GM12878 (cell line): ENCODE data around the gene SYNJ2. TPM values are rescaled to one million over a fixed set of nuclear protein-coding genes. Genes with fewer than 3 reads are reported as not detected.

Experiments
- ATAC-seq: fragments of 200-7000 bp; cut with Tn5 transposase; 3 replicates; pipeline ENCODE4 v1.9.1; 2020; ENCODE audit warnings: mild to moderate bottlenecking, moderate library complexity
- BruUV-seq: library from RNA; stranded (reverse); fragments of 400-500 nt; replicated peaks from 2 replicates; lab custom pipeline; 2021; lab: Mats Ljungman, UMichigan
- CTCF ChIA-PET: fragments of 300-600 bp; sonication (Branson Sonifier 250); formaldehyde crosslinking; extraction: SDS; loops from one replicate; lab custom pipeline; 2021; ENCODE audit warnings: inconsistent platforms; lab: Yijun Ruan, JAX
- POLR2A ChIA-PET: fragments of 350-600 bp; formaldehyde crosslinking; extraction: SDS; loops from one replicate; lab custom pipeline; 2021; ENCODE audit warnings: inconsistent platforms; lab: Charles Lee
- RAD21 ChIA-PET: fragments of 300-600 bp; sonication (Branson Sonifier 250); formaldehyde crosslinking; loops from one replicate; lab custom pipeline; 2023; ENCODE audit warnings: antibody characterized with exemption; ENCODE audit not compliant: unreplicated experiment; lab: Charles Lee
- SMC1A ChIA-PET: fragments of 300-600 bp; sonication (Branson Sonifier 250); formaldehyde crosslinking; loops from one replicate; lab custom pipeline; 2023; ENCODE audit not compliant: unreplicated experiment, uncharacterized antibody; lab: Charles Lee
- DNase-seq: peaks from one replicate; pipeline ENCODE4 v3.0.0-alpha.2; 2011; ENCODE audit warnings: low read depth, low spot score
- FAIRE-seq: peaks from 3 replicates; lab custom pipeline; 2011; peaks lifted over from hg19 to GRCh38; lab: Jason Lieb, UNC
- H2AFZ ChIP-seq: 2 replicates; pipeline ENCODE4 v1.6.0; 2011; ENCODE audit warnings: low read depth, low read length, control low read depth; ENCODE audit not compliant: control insufficient read depth
- H3K27ac ChIP-seq: 2 replicates; pipeline ENCODE4 v1.5.1; 2011; ENCODE audit warnings: control low read depth; ENCODE audit not compliant: control insufficient read depth, insufficient read depth
- H3K27me3 ChIP-seq, 2 experiments: replicated peaks in 1 of 2; 2 replicates each; pipeline versions ENCODE4 v1.6.0 to v1.6.1; 2011; ENCODE audit warnings: low read length in 1 of 2; ENCODE audit not compliant: control insufficient read depth in 2 of 2, insufficient read depth in 2 of 2
- H3K36me3 ChIP-seq, 2 experiments: 2 replicates each; pipeline ENCODE4 v1.5.1; 2011; ENCODE audit warnings: low read length in 1 of 2; ENCODE audit not compliant: control insufficient read depth in 2 of 2, insufficient read depth in 2 of 2
- H3K4me1 ChIP-seq: 2 replicates; pipeline ENCODE4 v1.6.1; 2011; ENCODE audit warnings: mild to moderate bottlenecking, low read length, moderate library complexity, mixed read lengths; ENCODE audit not compliant: control insufficient read depth, insufficient read depth
- H3K4me2 ChIP-seq: 2 replicates; pipeline ENCODE4 v1.6.0; 2011; ENCODE audit warnings: control low read depth; ENCODE audit not compliant: control insufficient read depth, insufficient read depth
- H3K4me3 ChIP-seq: fragments of 200-600 bp; sonication (generic); 2 replicates; pipeline ENCODE4 v1.5.1; 2016
- H3K79me2 ChIP-seq: 2 replicates; pipeline ENCODE4 v1.6.0; 2011; ENCODE audit warnings: low read length; ENCODE audit not compliant: control insufficient read depth, insufficient read depth
- H3K9ac ChIP-seq: 2 replicates; pipeline ENCODE4 v1.8.0; 2011; ENCODE audit warnings: low read length, control low read depth, mixed read lengths; ENCODE audit not compliant: control insufficient read depth, insufficient read depth
- H3K9me3 ChIP-seq: replicated peaks from 3 replicates; pipeline ENCODE4 v1.5.1; 2011; ENCODE audit warnings: mild to moderate bottlenecking, low read length; ENCODE audit not compliant: control insufficient read depth, insufficient read depth
- H4K20me1 ChIP-seq: 2 replicates; pipeline ENCODE4 v1.6.0; 2011; ENCODE audit not compliant: control insufficient read depth, insufficient read depth
- EP300 ChIP-seq, 2 experiments: fragments of 150-350 bp in 1 of 2; IDR thresholded peaks; 2 replicates each; pipeline ENCODE4 v1.6.1; 2011 to 2012; ENCODE audit warnings: low read depth in 2 of 2, low read length in 2 of 2, borderline replicate concordance in 1 of 2, improper control_type of control experiment in 1 of 2, inconsistent platforms in 1 of 2; ENCODE audit not compliant: control insufficient read depth in 1 of 2
- ETV6 ChIP-seq, 2 experiments: fragments of 450-650 bp in 1 of 2; IDR thresholded peaks in 1 of 2; conservative IDR thresholded peaks in 1 of 2; 2 replicates each; pipeline ENCODE4 v1.6.1; 2014; ENCODE audit warnings: antibody characterized with exemption in 1 of 2, borderline replicate concordance in 1 of 2, low read depth in 1 of 2, mild to moderate bottlenecking in 1 of 2, moderate library complexity in 1 of 2
- HDAC6 ChIP-seq: fragments of 200-600 bp; sonication (generic); IDR thresholded peaks from one replicate; pipeline ENCODE4 v1.8.0; 2017; ENCODE audit warnings: antibody characterized with exemption; ENCODE audit not compliant: unreplicated experiment
- JUNB ChIP-seq: IDR thresholded peaks from 2 replicates; pipeline ENCODE4 v1.6.1; 2016; ENCODE audit warnings: antibody characterized with exemption, mild to moderate bottlenecking
- NRF1 ChIP-seq: conservative IDR thresholded peaks from 2 replicates; pipeline ENCODE4 v1.6.1; 2011; ENCODE audit warnings: mild to moderate bottlenecking, low read depth, low read length, improper control_type of control experiment
- RELA ChIP-seq: fragments of 450-650 bp; IDR thresholded peaks from 2 replicates; pipeline ENCODE4 v1.8.0; 2014; ENCODE audit warnings: borderline replicate concordance; ENCODE audit not compliant: partially characterized antibody
- SMAD1 ChIP-seq: fragments of 450-650 bp; IDR thresholded peaks from 2 replicates; pipeline ENCODE4 v1.6.1; 2018; ENCODE audit warnings: mild to moderate bottlenecking, low read depth; ENCODE audit not compliant: partially characterized antibody
- SMARCA5 ChIP-seq: fragments of 450-650 bp; IDR thresholded peaks from 2 replicates; pipeline ENCODE4 v1.6.1; 2017; ENCODE audit warnings: mild to moderate bottlenecking
- SP1 ChIP-seq: IDR thresholded peaks from one replicate; pipeline ENCODE4 v1.6.1; 2011; ENCODE audit warnings: low read depth, low read length
- TARDBP ChIP-seq: IDR thresholded peaks from 2 replicates; pipeline ENCODE4 v1.6.1; 2016; ENCODE audit warnings: borderline replicate concordance
- TBL1XR1 ChIP-seq: IDR thresholded peaks from 2 replicates; pipeline ENCODE4 v1.6.1; 2012; ENCODE audit warnings: low read depth, low read length, improper control_type of control experiment
- whole genome bisulfite sequencing: methylation state at CpG from one replicate; pipeline ENCODE4 v1.1.6; 2016; ENCODE audit warnings: low lambda C conversion rate; ENCODE audit not compliant: insufficient replicate concordance, insufficient coverage; ENCODE audit errors: missing lambda C conversion rate; 5-methylcytosine and 5-hydroxymethylcytosine counted together
- in situ Hi-C: fragments of 300-500 bp; cut with MboI; formaldehyde crosslinking; loops from 9 replicates; pipeline ENCODE4 v1.14.3; 2018; ENCODE audit warnings: mixed read lengths
- intact Hi-C: fragments of 100-400 bp; cut with micrococcal nuclease; formaldehyde crosslinking; loops from one replicate; pipeline ENCODE4 v1.14.2; 2022; ENCODE audit not compliant: unreplicated experiment
- polyA plus RNA-seq, 11 experiments: library from polyadenylated mRNA; depleted of rRNA in 4 of 11; unstranded in 6 of 11; stranded (reverse) in 5 of 11; fragments of >200 nt; fragmentation: Nextera tagmentation in 4 of 11; fragmentation: Illumina TruSeq in 1 of 11; extraction: Ambion mirVana in 4 of 11; extraction: Trizol in 1 of 11; gene quantifications; 1 replicate in 1 of 11; 2 replicates in 10 of 11; pipeline versions ENCODE4 v1.2.1 to v1.2.3, GENCODE V29; 2011 to 2016; ENCODE audit warnings: inconsistent platforms in 2 of 11, missing spikeins in 2 of 11, low read depth in 1 of 11
- total RNA-seq, 4 experiments: library from RNA; depleted of rRNA in 3 of 4; stranded (reverse); fragments of >200 nt in 3 of 4; fragmentation: Illumina TruSeq in 1 of 4; extraction: Trizol in 1 of 4; gene quantifications; 2 replicates each; pipeline versions ENCODE4 v1.2.1 to v1.2.3, GENCODE V29; 2013 to 2021
- TF ChIP-seq, protein P1 (sequence below): IDR thresholded peaks from 2 replicates; pipeline ENCODE4 v1.6.1; 2012; ENCODE audit warnings: improper control_type of control experiment, low read depth, low read length; ENCODE audit not compliant: insufficient replicate concordance
- TF ChIP-seq, protein P2 (sequence below), 3 experiments: IDR thresholded peaks in 2 of 3; conservative IDR thresholded peaks in 1 of 3; 2 replicates each; pipeline ENCODE4 v1.5.1; 2011; ENCODE audit warnings: low read depth in 3 of 3, low read length in 3 of 3, mild to moderate bottlenecking in 3 of 3, control low read depth in 2 of 3, moderate library complexity in 2 of 3, inconsistent platforms in 1 of 3, mixed read lengths in 1 of 3; ENCODE audit not compliant: control insufficient read depth in 2 of 3, insufficient read depth in 1 of 3; ENCODE audit errors: extremely low read depth in 1 of 3
- TF ChIP-seq, protein P3 (sequence below): fragments of 450-650 bp; formaldehyde crosslinking; IDR thresholded peaks from 2 replicates; pipeline ENCODE4 v1.4.0; 2022; ENCODE audit warnings: mild to moderate bottlenecking, moderate library complexity

Gene SYNJ2
- total and polyA plus RNA-seq, 10 of the 15 experiments (the other 5 are each of a cell fraction or from before 2014, with no cell fraction given), result 0.11 to 1.8 (median 0.57) TPM

DNA sequence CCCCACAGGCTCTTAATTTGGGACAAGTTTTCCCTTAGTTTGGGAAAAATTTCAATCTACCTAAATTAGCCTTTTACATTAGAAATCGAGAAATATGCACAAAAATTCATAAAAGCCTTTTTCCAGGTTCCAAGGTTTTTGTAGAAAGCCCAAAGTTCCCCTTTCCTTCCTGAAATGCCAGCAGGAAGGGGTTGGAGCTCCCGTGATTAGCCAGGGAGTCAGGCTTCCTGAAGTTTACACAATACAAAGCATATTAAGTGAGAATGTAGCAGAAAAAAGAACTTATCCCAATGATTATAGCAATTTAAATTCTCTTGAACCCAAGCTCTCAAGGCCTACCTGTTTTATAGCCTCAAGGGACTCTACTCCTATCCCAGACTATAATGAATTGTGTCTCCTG lies 39.1 kb downstream of the SYNJ2 start:
- ChIA-PET CTCF (interaction anchor here (1.2 kb wide), 1 partner anchor 10 kb away, joined by 4 read pairs; no protein-coding TSS in a partner anchor), POLR2A (no interaction called here), SMC1A (interaction anchor here (0.8 kb wide), 1 partner anchor 10 kb away, joined by 3 read pairs; no protein-coding TSS in a partner anchor), RAD21 (no interaction called here)
- Histone ChIP-seq H3K4me2 (no peak overlapping the region), H3K36me3 (no peaks in the 10 kb centered on the region; a peak in 1 of 4 replicates), H4K20me1 (no peaks in the 10 kb centered on the region; the same call in 1 of the 2 replicates), H3K9ac (no peak overlapping the region), H3K9me3 (no peaks in the 10 kb centered on the region), H3K27ac (no peak overlapping the region), H2AFZ (no peak overlapping the region), H3K4me1 (no peaks in the 10 kb centered on the region; the same call in 1 of the 2 replicates), H3K27me3 (no peaks in the 10 kb centered on the region), H3K79me2 (no peaks in the 10 kb centered on the region), H3K4me3 (no peak overlapping the region)
- ATAC-seq, result no peak
- FAIRE-seq, result no peak
- in situ Hi-C loops (no loop called here), intact Hi-C loops (no loop called here)
- TF ChIP-seq NRF1, result no peak
- TF ChIP-seq, protein P1, sequence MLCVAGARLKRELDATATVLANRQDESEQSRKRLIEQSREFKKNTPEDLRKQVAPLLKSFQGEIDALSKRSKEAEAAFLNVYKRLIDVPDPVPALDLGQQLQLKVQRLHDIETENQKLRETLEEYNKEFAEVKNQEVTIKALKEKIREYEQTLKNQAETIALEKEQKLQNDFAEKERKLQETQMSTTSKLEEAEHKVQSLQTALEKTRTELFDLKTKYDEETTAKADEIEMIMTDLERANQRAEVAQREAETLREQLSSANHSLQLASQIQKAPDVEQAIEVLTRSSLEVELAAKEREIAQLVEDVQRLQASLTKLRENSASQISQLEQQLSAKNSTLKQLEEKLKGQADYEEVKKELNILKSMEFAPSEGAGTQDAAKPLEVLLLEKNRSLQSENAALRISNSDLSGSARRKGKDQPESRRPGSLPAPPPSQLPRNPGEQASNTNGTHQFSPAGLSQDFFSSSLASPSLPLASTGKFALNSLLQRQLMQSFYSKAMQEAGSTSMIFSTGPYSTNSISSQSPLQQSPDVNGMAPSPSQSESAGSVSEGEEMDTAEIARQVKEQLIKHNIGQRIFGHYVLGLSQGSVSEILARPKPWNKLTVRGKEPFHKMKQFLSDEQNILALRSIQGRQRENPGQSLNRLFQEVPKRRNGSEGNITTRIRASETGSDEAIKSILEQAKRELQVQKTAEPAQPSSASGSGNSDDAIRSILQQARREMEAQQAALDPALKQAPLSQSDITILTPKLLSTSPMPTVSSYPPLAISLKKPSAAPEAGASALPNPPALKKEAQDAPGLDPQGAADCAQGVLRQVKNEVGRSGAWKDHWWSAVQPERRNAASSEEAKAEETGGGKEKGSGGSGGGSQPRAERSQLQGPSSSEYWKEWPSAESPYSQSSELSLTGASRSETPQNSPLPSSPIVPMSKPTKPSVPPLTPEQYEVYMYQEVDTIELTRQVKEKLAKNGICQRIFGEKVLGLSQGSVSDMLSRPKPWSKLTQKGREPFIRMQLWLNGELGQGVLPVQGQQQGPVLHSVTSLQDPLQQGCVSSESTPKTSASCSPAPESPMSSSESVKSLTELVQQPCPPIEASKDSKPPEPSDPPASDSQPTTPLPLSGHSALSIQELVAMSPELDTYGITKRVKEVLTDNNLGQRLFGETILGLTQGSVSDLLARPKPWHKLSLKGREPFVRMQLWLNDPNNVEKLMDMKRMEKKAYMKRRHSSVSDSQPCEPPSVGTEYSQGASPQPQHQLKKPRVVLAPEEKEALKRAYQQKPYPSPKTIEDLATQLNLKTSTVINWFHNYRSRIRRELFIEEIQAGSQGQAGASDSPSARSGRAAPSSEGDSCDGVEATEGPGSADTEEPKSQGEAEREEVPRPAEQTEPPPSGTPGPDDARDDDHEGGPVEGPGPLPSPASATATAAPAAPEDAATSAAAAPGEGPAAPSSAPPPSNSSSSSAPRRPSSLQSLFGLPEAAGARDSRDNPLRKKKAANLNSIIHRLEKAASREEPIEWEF, result no peak
- TF ChIP-seq, protein P2, sequence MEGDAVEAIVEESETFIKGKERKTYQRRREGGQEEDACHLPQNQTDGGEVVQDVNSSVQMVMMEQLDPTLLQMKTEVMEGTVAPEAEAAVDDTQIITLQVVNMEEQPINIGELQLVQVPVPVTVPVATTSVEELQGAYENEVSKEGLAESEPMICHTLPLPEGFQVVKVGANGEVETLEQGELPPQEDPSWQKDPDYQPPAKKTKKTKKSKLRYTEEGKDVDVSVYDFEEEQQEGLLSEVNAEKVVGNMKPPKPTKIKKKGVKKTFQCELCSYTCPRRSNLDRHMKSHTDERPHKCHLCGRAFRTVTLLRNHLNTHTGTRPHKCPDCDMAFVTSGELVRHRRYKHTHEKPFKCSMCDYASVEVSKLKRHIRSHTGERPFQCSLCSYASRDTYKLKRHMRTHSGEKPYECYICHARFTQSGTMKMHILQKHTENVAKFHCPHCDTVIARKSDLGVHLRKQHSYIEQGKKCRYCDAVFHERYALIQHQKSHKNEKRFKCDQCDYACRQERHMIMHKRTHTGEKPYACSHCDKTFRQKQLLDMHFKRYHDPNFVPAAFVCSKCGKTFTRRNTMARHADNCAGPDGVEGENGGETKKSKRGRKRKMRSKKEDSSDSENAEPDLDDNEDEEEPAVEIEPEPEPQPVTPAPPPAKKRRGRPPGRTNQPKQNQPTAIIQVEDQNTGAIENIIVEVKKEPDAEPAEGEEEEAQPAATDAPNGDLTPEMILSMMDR (IDR thresholded peaks at IDR 0.05 in 2 of 3, conservative IDR thresholded peaks at IDR 0.05 in 1 of 3; ENCODE audit: control insufficient read depth in 2 of 3, extremely low read depth in 1 of 3, insufficient read depth in 1 of 3, low read depth in 3 of 3, low read length in 3 of 3), result no peak
- TF ChIP-seq HDAC6, result no peak
- no peak for TF ChIP-seq TARDBP
- TF ChIP-seq, protein P3, sequence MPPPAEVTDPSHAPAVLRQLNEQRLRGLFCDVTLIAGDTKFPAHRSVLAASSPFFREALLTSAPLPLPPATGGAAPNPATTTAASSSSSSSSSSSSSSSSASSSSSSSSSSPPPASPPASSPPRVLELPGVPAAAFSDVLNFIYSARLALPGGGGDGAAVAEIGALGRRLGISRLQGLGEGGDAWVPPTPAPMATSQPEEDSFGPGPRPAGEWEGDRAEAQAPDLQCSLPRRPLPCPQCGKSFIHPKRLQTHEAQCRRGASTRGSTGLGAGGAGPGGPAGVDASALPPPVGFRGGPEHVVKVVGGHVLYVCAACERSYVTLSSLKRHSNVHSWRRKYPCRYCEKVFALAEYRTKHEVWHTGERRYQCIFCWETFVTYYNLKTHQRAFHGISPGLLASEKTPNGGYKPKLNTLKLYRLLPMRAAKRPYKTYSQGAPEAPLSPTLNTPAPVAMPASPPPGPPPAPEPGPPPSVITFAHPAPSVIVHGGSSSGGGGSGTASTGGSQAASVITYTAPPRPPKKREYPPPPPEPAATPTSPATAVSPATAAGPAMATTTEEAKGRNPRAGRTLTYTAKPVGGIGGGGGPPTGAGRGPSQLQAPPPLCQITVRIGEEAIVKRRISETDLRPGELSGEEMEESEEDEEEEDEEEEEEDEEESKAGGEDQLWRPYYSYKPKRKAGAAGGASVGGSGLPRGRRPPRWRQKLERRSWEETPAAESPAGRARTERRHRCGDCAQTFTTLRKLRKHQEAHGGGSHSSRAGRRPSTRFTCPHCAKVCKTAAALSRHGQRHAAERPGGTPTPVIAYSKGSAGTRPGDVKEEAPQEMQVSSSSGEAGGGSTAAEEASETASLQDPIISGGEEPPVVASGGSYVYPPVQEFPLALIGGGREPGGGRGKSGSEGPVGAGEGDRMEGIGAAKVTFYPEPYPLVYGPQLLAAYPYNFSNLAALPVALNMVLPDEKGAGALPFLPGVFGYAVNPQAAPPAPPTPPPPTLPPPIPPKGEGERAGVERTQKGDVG, result no peak
- no peak for TF ChIP-seq SMAD1
- TF ChIP-seq EP300 (IDR thresholded peaks at IDR 0.05; ENCODE audit: borderline replicate concordance in 1 of 2, control insufficient read depth in 1 of 2, low read depth in 2 of 2, low read length in 2 of 2), result no peak
- TF ChIP-seq JUNB, result no peak
- TF ChIP-seq TBL1XR1, result no peak
- no peak for TF ChIP-seq ETV6 (conservative IDR thresholded peaks at IDR 0.05 in 1 of 2, IDR thresholded peaks at IDR 0.05 in 1 of 2; ENCODE audit: borderline replicate concordance in 1 of 2, low read depth in 1 of 2)
- no peak for TF ChIP-seq SMARCA5
- TF ChIP-seq SP1, result no peak
- TF ChIP-seq RELA, result no peak
- no TSS peak for BruUV-seq
- WGBS, result 93% methylated on average over 2 of the region's 2 CpGs
- no peak for DNase-seq
